ENCODE results near the gene SMAD3. TPM values are rescaled to one million over a fixed set of nuclear protein-coding genes. Genes with fewer than 3 reads are reported as not detected.

SMAD3 gene
- total and polyA plus RNA-seq, 10 of the 15 experiments (the other 5 are each of a cell fraction or from before 2014, with no cell fraction given): 5.6 to 43.2 (median 16.0) TPM

DNA sequence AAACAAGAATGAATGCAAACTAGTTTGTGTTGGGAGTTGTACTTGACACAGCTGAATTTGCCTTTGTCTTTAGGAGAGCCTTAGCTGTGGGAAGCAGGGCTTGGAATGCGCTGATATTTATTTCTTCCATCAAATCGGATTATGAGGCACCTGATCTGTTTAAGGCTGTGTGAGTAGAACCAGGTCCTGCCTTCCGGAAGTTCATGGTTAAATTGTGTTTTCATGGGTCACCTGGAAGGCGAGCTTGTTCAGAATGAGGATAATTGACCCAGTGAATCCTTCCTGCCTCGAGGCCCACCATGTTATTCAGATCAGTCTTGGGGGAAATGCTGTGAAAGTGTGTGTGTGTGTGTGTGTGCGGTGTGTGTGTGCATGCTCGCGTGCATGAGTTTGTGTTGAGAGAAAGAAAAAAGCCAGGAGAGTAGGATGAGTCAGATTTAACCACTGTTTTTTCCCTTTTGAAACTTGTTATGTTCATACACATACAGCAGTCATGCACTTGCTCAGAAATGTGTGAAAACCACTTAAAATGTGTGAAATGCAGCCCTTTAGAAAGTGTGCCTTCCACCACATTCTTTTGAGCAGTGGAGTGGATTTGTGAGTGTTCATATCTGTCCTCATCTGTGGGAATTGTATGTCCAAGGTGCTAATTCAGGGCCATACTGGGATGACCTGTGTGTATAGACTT, 36.7 kb downstream of the SMAD3 start (continued):
- TF ChIP-seq, protein P1, sequence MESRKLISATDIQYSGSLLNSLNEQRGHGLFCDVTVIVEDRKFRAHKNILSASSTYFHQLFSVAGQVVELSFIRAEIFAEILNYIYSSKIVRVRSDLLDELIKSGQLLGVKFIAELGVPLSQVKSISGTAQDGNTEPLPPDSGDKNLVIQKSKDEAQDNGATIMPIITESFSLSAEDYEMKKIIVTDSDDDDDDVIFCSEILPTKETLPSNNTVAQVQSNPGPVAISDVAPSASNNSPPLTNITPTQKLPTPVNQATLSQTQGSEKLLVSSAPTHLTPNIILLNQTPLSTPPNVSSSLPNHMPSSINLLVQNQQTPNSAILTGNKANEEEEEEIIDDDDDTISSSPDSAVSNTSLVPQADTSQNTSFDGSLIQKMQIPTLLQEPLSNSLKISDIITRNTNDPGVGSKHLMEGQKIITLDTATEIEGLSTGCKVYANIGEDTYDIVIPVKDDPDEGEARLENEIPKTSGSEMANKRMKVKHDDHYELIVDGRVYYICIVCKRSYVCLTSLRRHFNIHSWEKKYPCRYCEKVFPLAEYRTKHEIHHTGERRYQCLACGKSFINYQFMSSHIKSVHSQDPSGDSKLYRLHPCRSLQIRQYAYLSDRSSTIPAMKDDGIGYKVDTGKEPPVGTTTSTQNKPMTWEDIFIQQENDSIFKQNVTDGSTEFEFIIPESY (IDR thresholded peaks at IDR 0.05): peak; percentile 72; the same call in 1 of the 2 replicates
- TF ChIP-seq SMARCA5 (IDR thresholded peaks at IDR 0.05) (0 out of 2 replicates have a peak, but pooled peaks have one; percentile 14), NFYA (IDR thresholded peaks at IDR 0.05; ENCODE audit: borderline replicate concordance, low read depth, low read length) (no peak), EP300 (IDR thresholded peaks at IDR 0.05; ENCODE audit: borderline replicate concordance in 1 of 2, control insufficient read depth in 1 of 2, low read depth in 2 of 2, low read length in 2 of 2) (peak; percentile 99 to 100), ZNF207 (IDR thresholded peaks at IDR 0.05; ENCODE audit: borderline replicate concordance) (peak; percentile 93), STAT1 (conservative IDR thresholded peaks at IDR 0.05) (no peak), POU2F2 (IDR thresholded peaks at IDR 0.05; ENCODE audit: borderline replicate concordance, low read depth, low read length) (peak; percentile 94), TCF7 (IDR thresholded peaks at IDR 0.05; ENCODE audit: borderline replicate concordance) (peak; percentile 86), GATAD2B (conservative IDR thresholded peaks at IDR 0.05; ENCODE audit: low read depth) (peak; percentile 81), KLF5 (IDR thresholded peaks at IDR 0.05; ENCODE audit: partially characterized antibody) (peak; percentile 85), MYB (IDR thresholded peaks at IDR 0.05; ENCODE audit: borderline replicate concordance, low read depth, low read length) (peak; percentile 82; the same call in 1 of the 2 replicates), EGR1 (IDR thresholded peaks at IDR 0.05; ENCODE audit: borderline replicate concordance in 1 of 2, low read depth in 2 of 2, low read length in 2 of 2) (peak in 1 of 2 experiments; percentile 8; a peak in 1 of 3 replicates), TAF1 (IDR thresholded peaks at IDR 0.05; ENCODE audit: borderline replicate concordance, low read depth, low read length) (peak; percentile 53; the same call in 1 of the 2 replicates)
- TF ChIP-seq, protein P2, sequence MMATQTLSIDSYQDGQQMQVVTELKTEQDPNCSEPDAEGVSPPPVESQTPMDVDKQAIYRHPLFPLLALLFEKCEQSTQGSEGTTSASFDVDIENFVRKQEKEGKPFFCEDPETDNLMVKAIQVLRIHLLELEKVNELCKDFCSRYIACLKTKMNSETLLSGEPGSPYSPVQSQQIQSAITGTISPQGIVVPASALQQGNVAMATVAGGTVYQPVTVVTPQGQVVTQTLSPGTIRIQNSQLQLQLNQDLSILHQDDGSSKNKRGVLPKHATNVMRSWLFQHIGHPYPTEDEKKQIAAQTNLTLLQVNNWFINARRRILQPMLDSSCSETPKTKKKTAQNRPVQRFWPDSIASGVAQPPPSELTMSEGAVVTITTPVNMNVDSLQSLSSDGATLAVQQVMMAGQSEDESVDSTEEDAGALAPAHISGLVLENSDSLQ (IDR thresholded peaks at IDR 0.05): no peak
- TF ChIP-seq, protein P3, sequence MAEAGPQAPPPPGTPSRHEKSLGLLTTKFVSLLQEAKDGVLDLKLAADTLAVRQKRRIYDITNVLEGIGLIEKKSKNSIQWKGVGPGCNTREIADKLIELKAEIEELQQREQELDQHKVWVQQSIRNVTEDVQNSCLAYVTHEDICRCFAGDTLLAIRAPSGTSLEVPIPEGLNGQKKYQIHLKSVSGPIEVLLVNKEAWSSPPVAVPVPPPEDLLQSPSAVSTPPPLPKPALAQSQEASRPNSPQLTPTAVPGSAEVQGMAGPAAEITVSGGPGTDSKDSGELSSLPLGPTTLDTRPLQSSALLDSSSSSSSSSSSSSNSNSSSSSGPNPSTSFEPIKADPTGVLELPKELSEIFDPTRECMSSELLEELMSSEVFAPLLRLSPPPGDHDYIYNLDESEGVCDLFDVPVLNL (IDR thresholded peaks at IDR 0.05; ENCODE audit: low read depth, low read length): no peak
- TF ChIP-seq, protein P4, sequence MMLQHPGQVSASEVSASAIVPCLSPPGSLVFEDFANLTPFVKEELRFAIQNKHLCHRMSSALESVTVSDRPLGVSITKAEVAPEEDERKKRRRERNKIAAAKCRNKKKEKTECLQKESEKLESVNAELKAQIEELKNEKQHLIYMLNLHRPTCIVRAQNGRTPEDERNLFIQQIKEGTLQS (IDR thresholded peaks at IDR 0.05; ENCODE audit: borderline replicate concordance, extremely low read depth, low read depth, low read length): no peak
- TF ChIP-seq, protein P5, sequence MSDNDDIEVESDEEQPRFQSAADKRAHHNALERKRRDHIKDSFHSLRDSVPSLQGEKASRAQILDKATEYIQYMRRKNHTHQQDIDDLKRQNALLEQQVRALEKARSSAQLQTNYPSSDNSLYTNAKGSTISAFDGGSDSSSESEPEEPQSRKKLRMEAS (IDR thresholded peaks at IDR 0.05; ENCODE audit: low read depth, low read length): peak; percentile 76; the same call in 1 of the 2 replicates
- TF ChIP-seq, protein P6, sequence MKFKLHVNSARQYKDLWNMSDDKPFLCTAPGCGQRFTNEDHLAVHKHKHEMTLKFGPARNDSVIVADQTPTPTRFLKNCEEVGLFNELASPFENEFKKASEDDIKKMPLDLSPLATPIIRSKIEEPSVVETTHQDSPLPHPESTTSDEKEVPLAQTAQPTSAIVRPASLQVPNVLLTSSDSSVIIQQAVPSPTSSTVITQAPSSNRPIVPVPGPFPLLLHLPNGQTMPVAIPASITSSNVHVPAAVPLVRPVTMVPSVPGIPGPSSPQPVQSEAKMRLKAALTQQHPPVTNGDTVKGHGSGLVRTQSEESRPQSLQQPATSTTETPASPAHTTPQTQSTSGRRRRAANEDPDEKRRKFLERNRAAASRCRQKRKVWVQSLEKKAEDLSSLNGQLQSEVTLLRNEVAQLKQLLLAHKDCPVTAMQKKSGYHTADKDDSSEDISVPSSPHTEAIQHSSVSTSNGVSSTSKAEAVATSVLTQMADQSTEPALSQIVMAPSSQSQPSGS (IDR thresholded peaks at IDR 0.05; ENCODE audit: low read length): no peak
